GM23248 (cell line): ENCODE data around the gene CDK13. TPM values are rescaled to one million over a fixed set of nuclear protein-coding genes. Genes with fewer than 3 reads are reported as not detected.
"Not testable (repeated sequence)": the region's sequence is repeated elsewhere in the genome, so short reads cannot be mapped to it uniquely, and the experiment has no call there.

Source experiments
- DNase-seq: peaks from one replicate; pipeline ENCODE4 v3.0.0-alpha.2; 2015
- H2AFZ ChIP-seq: fragments of 200-600 bp; sonication (generic); 2 replicates; pipeline ENCODE4 v1.6.1; 2016; ENCODE audit warnings: antibody characterized with exemption
- H3F3A ChIP-seq: fragments of 200-600 bp; sonication (generic); 2 replicates; pipeline ENCODE4 v1.6.1; 2016; ENCODE audit warnings: mild to moderate bottlenecking, antibody characterized with exemption, mixed run types; ENCODE audit not compliant: insufficient read depth
- H3K27ac ChIP-seq: fragments of 200-600 bp; sonication (generic); 2 replicates; pipeline ENCODE4 v1.5.1; 2016; ENCODE audit warnings: mild to moderate bottlenecking
- H3K27me3 ChIP-seq: fragments of 200-600 bp; sonication (generic); replicated peaks from 2 replicates; pipeline ENCODE4 v1.6.1; 2016; ENCODE audit warnings: mild to moderate bottlenecking; ENCODE audit not compliant: insufficient read depth
- H3K36me3 ChIP-seq: fragments of 200-600 bp; sonication (generic); 2 replicates; pipeline ENCODE4 v1.6.1; 2016; ENCODE audit warnings: low read depth, mild to moderate bottlenecking
- H3K4me1 ChIP-seq: fragments of 200-600 bp; sonication (generic); 2 replicates; pipeline ENCODE4 v1.6.1; 2016; ENCODE audit warnings: mild to moderate bottlenecking; ENCODE audit not compliant: insufficient read depth
- H3K4me2 ChIP-seq: fragments of 200-600 bp; sonication (generic); one replicate; pipeline ENCODE4 v1.6.1; 2016; ENCODE audit warnings: mild to moderate bottlenecking; ENCODE audit not compliant: unreplicated experiment
- H3K4me3 ChIP-seq: fragments of 200-600 bp; sonication (generic); 2 replicates; pipeline ENCODE4 v1.5.1; 2016; ENCODE audit warnings: mild to moderate bottlenecking
- H3K79me2 ChIP-seq: fragments of 200-600 bp; sonication (generic); 2 replicates; pipeline ENCODE4 v1.6.1; 2016; ENCODE audit warnings: mild to moderate bottlenecking; ENCODE audit not compliant: insufficient read depth
- H3K9ac ChIP-seq: fragments of 200-600 bp; sonication (generic); 2 replicates; pipeline ENCODE4 v1.6.1; 2016; ENCODE audit warnings: mild to moderate bottlenecking
- H3K9me2 ChIP-seq: fragments of 200-600 bp; sonication (generic); 2 replicates; pipeline ENCODE4 v1.6.1; 2016; ENCODE audit warnings: mixed run types, mild to moderate bottlenecking, moderate library complexity; ENCODE audit not compliant: insufficient read depth
- H3K9me3 ChIP-seq: fragments of 200-600 bp; sonication (generic); one replicate; pipeline ENCODE4 v1.6.1; 2017; ENCODE audit warnings: low read depth
- H4K20me1 ChIP-seq: fragments of 200-600 bp; sonication (generic); 2 replicates; pipeline ENCODE4 v1.6.0; 2016; ENCODE audit not compliant: insufficient read depth
- EZH2 ChIP-seq: fragments of 200-600 bp; sonication (generic); IDR thresholded peaks from 2 replicates; pipeline ENCODE4 v1.6.1; 2018; ENCODE audit warnings: antibody characterized with exemption, mild to moderate bottlenecking; ENCODE audit not compliant: insufficient read depth, poor library complexity, severe bottlenecking
- EZH2phosphoT487 ChIP-seq: fragments of 200-600 bp; sonication (generic); IDR thresholded peaks from 2 replicates; pipeline ENCODE4 v1.6.1; 2018; ENCODE audit warnings: antibody characterized with exemption, moderate library complexity, mild to moderate bottlenecking, low read depth; ENCODE audit not compliant: insufficient read depth
- whole genome bisulfite sequencing, 2 experiments: methylation state at CpG; one replicate each; pipeline ENCODE4 v1.1.6; 2015 to 2017; ENCODE audit warnings: low lambda C conversion rate in 2 of 2, low coverage in 1 of 2; ENCODE audit errors: missing lambda C conversion rate in 2 of 2; 5-methylcytosine and 5-hydroxymethylcytosine counted together
- in situ Hi-C: fragments of 300-500 bp; cut with MboI; formaldehyde crosslinking; loops from 2 replicates; pipeline ENCODE4 v1.15.0; 2020
- polyA plus RNA-seq: library from polyadenylated mRNA; unstranded; fragments of >200 nt; fragmentation: Nextera tagmentation; extraction: Ambion mirVana; gene quantifications from 2 replicates; pipeline ENCODE4 v1.2.1, GENCODE V29; 2016
- small RNA-seq: library from RNA; depleted of rRNA; stranded (forward); fragments of <200 nt; gene quantifications from one replicate; pipeline ENCODE3, GENCODE V24; 2014; ENCODE audit warnings: low read depth, low replicate concordance
- total RNA-seq: library from RNA; depleted of rRNA; stranded (reverse); fragments of >200 nt; shearing (Covaris generic); gene quantifications from 2 replicates; pipeline ENCODE4 v1.2.3, GENCODE V29; 2014; rRNA removed

The CDK13 gene
- total and polyA plus RNA-seq, 2 experiments from 2014 or later: 13.3 to 41.4 TPM

DNA sequence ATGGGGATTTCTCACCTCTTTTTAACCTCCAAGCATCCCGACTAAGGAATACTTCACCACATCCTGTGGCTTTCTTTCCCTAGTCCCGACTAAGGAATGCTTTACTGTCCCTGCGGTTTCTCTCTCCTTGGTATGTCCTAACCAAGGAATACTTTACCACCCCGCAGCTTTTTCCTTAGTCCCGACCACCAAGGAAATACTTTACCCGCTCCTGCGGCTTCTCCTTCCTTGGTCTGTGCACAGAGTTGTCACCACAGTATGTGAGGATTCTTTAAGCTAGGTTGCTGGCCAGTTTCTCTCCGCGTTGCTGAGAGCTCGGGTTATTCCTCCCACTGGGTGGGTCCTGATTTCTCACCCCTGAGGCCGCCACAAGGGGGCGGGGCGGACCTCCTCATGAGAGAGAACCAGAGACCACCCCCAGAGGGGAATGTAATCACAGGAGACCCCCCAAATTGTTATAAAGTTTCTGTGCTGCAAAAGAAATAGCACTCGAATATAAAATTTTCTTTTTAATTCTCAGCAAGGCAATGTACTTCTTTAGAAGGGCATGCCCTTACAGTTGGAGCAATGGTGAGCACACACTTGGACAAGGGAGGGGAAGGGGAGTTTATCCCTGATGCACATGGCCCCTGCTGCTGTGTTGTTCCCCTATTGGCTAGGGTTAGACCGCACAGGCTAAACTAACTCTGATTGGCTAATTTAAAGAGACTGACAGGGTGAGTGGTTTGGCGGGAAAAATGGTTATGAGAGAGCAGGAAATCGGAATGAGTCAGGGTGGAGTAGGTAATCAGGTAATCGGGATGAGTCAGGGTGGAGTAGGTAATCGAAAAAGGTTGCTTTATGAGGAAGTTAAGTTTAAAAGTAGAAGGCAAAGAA lies 197.6 kb downstream of the CDK13 start:
- no peak overlapping the region for H3K9ac ChIP-seq
- H3K36me3 ChIP-seq: no peaks in the 10 kb centered on the region
- no peaks in the 10 kb centered on the region for H3K4me1 ChIP-seq
- no peak overlapping the region for H3K4me3 ChIP-seq
- H3K9me2 ChIP-seq: no peaks in the 10 kb centered on the region
- in situ Hi-C loops: no loop called here
- no peaks in the 10 kb centered on the region for H3K27me3 ChIP-seq
- DNase-seq: no peak
- no peak overlapping the region for H2AFZ ChIP-seq
- no peaks in the 10 kb centered on the region for H3K9me3 ChIP-seq
- no peak overlapping the region for H3K4me2 ChIP-seq
- WGBS, 2 experiments: 80 to 81% methylated on average over 17 to 19 of the region's 19 CpGs
- H3F3A ChIP-seq: no peaks in the 10 kb centered on the region
- no peaks in the 10 kb centered on the region for H4K20me1 ChIP-seq
- H3K79me2 ChIP-seq: no peaks in the 10 kb centered on the region
- no peak for TF ChIP-seq EZH2
- no peak for TF ChIP-seq EZH2phosphoT487
- no peak overlapping the region for H3K27ac ChIP-seq

DNA sequence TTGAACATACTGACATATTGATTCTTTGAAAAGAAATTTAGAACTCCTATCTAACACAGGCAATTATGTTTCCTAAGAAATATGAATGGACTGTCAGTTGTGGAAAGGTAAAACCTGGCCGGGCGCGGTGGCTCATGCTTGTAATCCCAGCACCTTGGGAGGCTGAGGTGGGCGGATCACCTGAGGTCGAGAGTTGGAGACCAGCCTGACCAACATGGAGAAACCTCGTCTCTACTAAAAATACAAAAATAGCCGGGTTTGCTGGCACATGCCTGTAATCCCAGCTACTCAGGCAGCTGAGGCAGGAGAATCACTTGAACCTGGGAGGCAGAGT lies 198.2 kb downstream of the CDK13 start:
- not testable (repeated sequence) for H3F3A ChIP-seq, DNase-seq

DNA sequence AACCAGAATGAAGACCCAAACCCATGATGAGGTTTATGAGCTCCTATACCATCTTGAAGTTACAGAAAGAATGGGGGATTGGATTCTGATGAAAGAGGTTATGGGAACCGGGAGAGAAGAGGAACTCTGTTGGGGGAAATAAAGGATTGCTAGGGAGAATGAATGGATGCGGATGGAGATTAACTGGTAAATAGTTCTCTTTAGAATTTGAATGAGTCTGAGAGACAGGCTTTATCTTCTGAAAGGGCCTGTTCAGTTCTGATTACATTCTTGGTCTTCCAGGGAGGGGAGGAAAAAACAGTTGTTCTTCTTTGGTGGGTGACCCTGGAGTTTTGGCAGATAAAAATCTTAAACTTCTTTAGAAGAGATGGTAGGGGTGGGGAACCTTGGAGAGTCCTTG lies 198.6 kb downstream of the CDK13 start:
- DNase-seq: no peak
- Histone ChIP-seq H3K4me3 (no peak overlapping the region), H3K9me3 (no peaks in the 10 kb centered on the region), H3K4me1 (no peaks in the 10 kb centered on the region), H3K9me2 (no peaks in the 10 kb centered on the region), H4K20me1 (no peaks in the 10 kb centered on the region), H3K79me2 (no peaks in the 10 kb centered on the region), H3K9ac (no peak overlapping the region), H3K27ac (no peak overlapping the region), H3K27me3 (no peaks in the 10 kb centered on the region), H3K36me3 (no peaks in the 10 kb centered on the region), H3K4me2 (no peak overlapping the region), H2AFZ (no peak overlapping the region), H3F3A (no peaks in the 10 kb centered on the region)
- in situ Hi-C loops: no loop called here
- WGBS, 2 experiments: 97 to 98% methylated on average over 2 of the region's 2 CpGs
- TF ChIP-seq EZH2 (no peak), EZH2phosphoT487 (no peak)

More for the DNA sequence above, 198.2 kb downstream of the CDK13 start:
- H3K79me2 ChIP-seq, H3K9me3 ChIP-seq, H3K36me3 ChIP-seq, H2AFZ ChIP-seq, H3K4me2 ChIP-seq, H3K4me3 ChIP-seq, in situ Hi-C loops, H3K9ac ChIP-seq, H3K4me1 ChIP-seq, H3K27me3 ChIP-seq, H3K27ac ChIP-seq, H4K20me1 ChIP-seq, H3K9me2 ChIP-seq: not testable (repeated sequence)
- 95 to 96% methylated on average over 7 of the region's 7 CpGs for WGBS, 2 experiments

Small RNA genes lying within 50 kb of the gene (small RNA-seq; reads per million reads assigned to genes)
- not detected for gene AC006023.1
- gene AC006023.2: not detected

Other genes with a start within 250 kb of the CDK13 start
- 19.2 and 44.6 TPM in 2 replicates for gene MPLKIP, start 184.4 kb downstream of the CDK13 start, total RNA-seq
- 51.5 and 58.2 TPM in 2 replicates for gene MPLKIP, start 184.4 kb downstream of the CDK13 start, polyA plus RNA-seq
- 2.2 and 3.7 TPM in 2 replicates for gene SUGCT, start 184.7 kb downstream of the CDK13 start, total RNA-seq
- 7.1 and 8.9 TPM in 2 replicates for gene SUGCT, start 184.7 kb downstream of the CDK13 start, polyA plus RNA-seq